Measurements from ENCODE around the gene HTR4. TPM values are rescaled to one million over a fixed set of nuclear protein-coding genes. Genes with fewer than 3 reads are reported as not detected.

HTR4 gene
- total and polyA plus RNA-seq, 2 donors (not counting 3 experiments of a cell fraction or from before 2014, with no cell fraction given): not detected

GRCh38 chr5:148455185-148455584 is 199.1 kb downstream of the HTR4 start:
- no peaks in the 10 kb centered on the region for H3K36me3 ChIP-seq (ENCODE audit: control insufficient read depth in 2 of 2, extremely low read depth in 1 of 2, insufficient read depth in 2 of 2, low read length in 2 of 2)
- no peak overlapping the region for H3K4me2 ChIP-seq (ENCODE audit: insufficient read depth, low read length)
- intact Hi-C loops (cut with micrococcal nuclease) (no loop called here), dilution Hi-C loops (cut with MboI; ENCODE audit: extremely low pct_ligation_motif_present, low sequenced_read_pairs) (no loop called here)
- FAIRE-seq (no peak), DNase-seq (ENCODE audit: low read depth, low spot score) (no peak)
- POLR2A ChIA-PET: no interaction called here
- H3K27me3 ChIP-seq (ENCODE audit: control insufficient read depth in 2 of 2, insufficient read depth in 2 of 2, low read length in 2 of 2): no peaks in the 10 kb centered on the region
- CTCF ChIA-PET: interaction anchor here (1.1 to 5.2 kb wide), 4 partner anchors 13 to 275 kb away, joined by 3 to 35 read pairs (median 9); no protein-coding TSS in a partner anchor
- no peak overlapping the region for H3K9ac ChIP-seq (replicated peaks; ENCODE audit: extremely low read depth, insufficient read depth, low read length)
- H3K4me3 ChIP-seq (replicated peaks in 1 of 3; ENCODE audit: insufficient read depth in 1 of 3, low read depth in 1 of 3, low read length in 3 of 3): no peak overlapping the region
- H3K4me1 ChIP-seq (ENCODE audit: control insufficient read depth, extremely low read depth, insufficient read depth, low read length): no peaks in the 10 kb centered on the region
- TF ChIP-seq MAX (IDR thresholded peaks at IDR 0.05; ENCODE audit: insufficient read depth, insufficient read length): no peak
- no peak for TF ChIP-seq MYC (IDR thresholded peaks at IDR 0.05; ENCODE audit: low read depth, low read length)
- no peak for TF ChIP-seq CTCF (IDR thresholded peaks at IDR 0.05; ENCODE audit: extremely low read depth in 1 of 2, insufficient read depth in 1 of 2, low read depth in 1 of 2, low read length in 2 of 2)
- no peak for TF ChIP-seq POLR2AphosphoS5 (IDR thresholded peaks at IDR 0.05; ENCODE audit: insufficient read depth, low read depth, low read length)
- TF ChIP-seq EZH2 (IDR thresholded peaks at IDR 0.05; ENCODE audit: borderline replicate concordance, low read depth, low read length, severe bottlenecking): no peak
- TF ChIP-seq POLR2A (IDR thresholded peaks at IDR 0.05; ENCODE audit: low read depth, low read length): no peak
- no peak for TF ChIP-seq GATA2 (IDR thresholded peaks at IDR 0.05; ENCODE audit: insufficient read depth, insufficient read length, low read depth, low read length)
- TF ChIP-seq FOS (IDR thresholded peaks at IDR 0.05; ENCODE audit: borderline replicate concordance, insufficient read depth, low read length): no peak
- H4K20me1 ChIP-seq (replicated peaks; ENCODE audit: control insufficient read depth, extremely low read depth, insufficient read depth, low read length): no peaks in the 10 kb centered on the region
- H3K9me1 ChIP-seq (replicated peaks; ENCODE audit: control insufficient read depth, extremely low read depth, insufficient read depth, low read length): no peaks in the 10 kb centered on the region
- no peaks in the 10 kb centered on the region for H3K79me2 ChIP-seq (ENCODE audit: control insufficient read depth, insufficient read depth, low read length)
- H3K27ac ChIP-seq (ENCODE audit: insufficient read depth, low read depth, low read length): no peak overlapping the region
- no peak overlapping the region for H2AFZ ChIP-seq (ENCODE audit: low read depth, low read length)
- H3K9me3 ChIP-seq (replicated peaks; ENCODE audit: control insufficient read depth, insufficient read depth, low read length): no peaks in the 10 kb centered on the region
- no TSS peak for BruUV-seq (replicated peaks)
